Lower lobe of right lung (tissue), 2 donors: ENCODE data around the gene CACNA1A. TPM values are rescaled to one million over a fixed set of nuclear protein-coding genes. Genes with fewer than 3 reads are reported as not detected.

Source experiments
- ATAC-seq, 2 donors: fragments of 200-7000 bp; cut with Tn5 transposase; one replicate each; pipeline ENCODE4 v1.9.1; 2020 to 2022; ENCODE audit warnings: mild to moderate bottlenecking in 2 of 2, moderate library complexity in 2 of 2
- DNase-seq: peaks from one replicate; pipeline ENCODE4 v3.0.0-alpha.2; 2020
- H3K27ac ChIP-seq: fragments of 200-600 bp; one replicate; pipeline ENCODE4 v1.8.0; 2022
- H3K27me3 ChIP-seq: fragments of 200-600 bp; one replicate; pipeline ENCODE4 v1.8.0; 2022; ENCODE audit warnings: low read depth
- H3K36me3 ChIP-seq: fragments of 200-600 bp; one replicate; pipeline ENCODE4 v1.8.0; 2022; ENCODE audit warnings: mild to moderate bottlenecking
- H3K4me1 ChIP-seq: fragments of 200-600 bp; one replicate; pipeline ENCODE4 v1.8.0; 2022
- H3K4me3 ChIP-seq: fragments of 200-600 bp; one replicate; pipeline ENCODE4 v1.8.0; 2022; ENCODE audit warnings: mild to moderate bottlenecking
- H3K9me3 ChIP-seq: fragments of 200-600 bp; one replicate; pipeline ENCODE4 v1.8.0; 2022
- CTCF ChIP-seq: fragments of 200-600 bp; IDR thresholded peaks from one replicate; pipeline ENCODE4 v1.8.0; 2022; ENCODE audit warnings: antibody characterized with exemption, mild to moderate bottlenecking
- intact Hi-C: fragments of 100-400 bp; cut with DNase I; formaldehyde crosslinking; loops from one replicate; pipeline ENCODE4 v1.11.0; 2022
- total RNA-seq: library from RNA; stranded (reverse); fragmentation: NEBNext Ultra II Directional; extraction: Animal tissue kit (Norgen Biotek cat#: 25700); gene quantifications from one replicate; pipeline ENCODE4 v1.2.1, GENCODE V29; 2021
- donor health status: DM: no; HTN: yes; CAD: no; lungs with severe emphysema.

CACNA1A gene
- total RNA-seq, 1 donor from 2014 or later: 0.71 TPM

- no peak for ATAC-seq
- intact Hi-C loops: no loop called here
- no peaks in the 10 kb centered on the region for H3K4me1 ChIP-seq
Observed at GRCh38 chr19:13353625-13354024, 152.7 kb downstream of the CACNA1A start.

GRCh38 chr19:13350759-13351158, 155.5 kb downstream of the CACNA1A start:
- no peaks in the 10 kb centered on the region for H3K4me1 ChIP-seq
- intact Hi-C loops: no loop called here
- DNase-seq (no peak), ATAC-seq (no peak)
- no peak overlapping the region for H3K27ac ChIP-seq
- peaks cover 11% of the 10 kb centered on the region for H3K9me3 ChIP-seq
- no peak for TF ChIP-seq CTCF
- no peaks in the 10 kb centered on the region for H3K36me3 ChIP-seq
- H3K4me3 ChIP-seq: no peak overlapping the region
- H3K27me3 ChIP-seq: peaks cover 7% of the 10 kb centered on the region

More at GRCh38 chr19:13353625-13354024, 152.7 kb downstream of the CACNA1A start:
- DNase-seq: no peak
- peaks cover 12% of the 10 kb centered on the region for H3K27me3 ChIP-seq
- no peak overlapping the region for H3K4me3 ChIP-seq
- no peak overlapping the region for H3K27ac ChIP-seq
- peaks cover 11% of the 10 kb centered on the region for H3K9me3 ChIP-seq
- H3K36me3 ChIP-seq: no peaks in the 10 kb centered on the region
- no peak for TF ChIP-seq CTCF

- Histone ChIP-seq H3K27ac (no peak overlapping the region), H3K27me3 (peaks cover 7% of the 10 kb centered on the region), H3K9me3 (peaks cover 11% of the 10 kb centered on the region), H3K36me3 (no peaks in the 10 kb centered on the region), H3K4me1 (no peaks in the 10 kb centered on the region), H3K4me3 (no peak overlapping the region)
- DNase-seq (no peak), ATAC-seq (no peak)
- no peak for TF ChIP-seq CTCF
- intact Hi-C loops: no loop called here
Observed at GRCh38 chr19:13350072-13350471, 156.2 kb downstream of the CACNA1A start.

- intact Hi-C loops: no loop called here
- ATAC-seq (no peak), DNase-seq (no peak)
- Histone ChIP-seq H3K9me3 (peaks cover 11% of the 10 kb centered on the region), H3K27me3 (no peaks in the 10 kb centered on the region), H3K4me3 (no peak overlapping the region), H3K27ac (no peak overlapping the region), H3K36me3 (no peaks in the 10 kb centered on the region), H3K4me1 (no peaks in the 10 kb centered on the region)
- TF ChIP-seq CTCF: no peak
Observed at GRCh38 chr19:13347367-13347766, 158.9 kb downstream of the CACNA1A start.

- H3K9me3 ChIP-seq: no peaks in the 10 kb centered on the region
- no peak for ATAC-seq
- no peaks in the 10 kb centered on the region for H3K36me3 ChIP-seq
- peaks cover 4% of the 10 kb centered on the region for H3K27me3 ChIP-seq
- no peak overlapping the region for H3K27ac ChIP-seq
- H3K4me1 ChIP-seq: no peaks in the 10 kb centered on the region
- intact Hi-C loops: no loop called here
- TF ChIP-seq CTCF: no peak
- H3K4me3 ChIP-seq: no peak overlapping the region
- DNase-seq: no peak
Observed at GRCh38 chr19:13343514-13343913, 162.8 kb downstream of the CACNA1A start.

- intact Hi-C loops: no loop called here
- Histone ChIP-seq H3K36me3 (no peaks in the 10 kb centered on the region), H3K9me3 (no peaks in the 10 kb centered on the region), H3K27me3 (peaks cover 5% of the 10 kb centered on the region), H3K27ac (no peak overlapping the region), H3K4me1 (no peaks in the 10 kb centered on the region), H3K4me3 (no peak overlapping the region)
- ATAC-seq (no peak), DNase-seq (no peak)
- TF ChIP-seq CTCF: no peak
Observed at GRCh38 chr19:13342672-13343071, 163.6 kb downstream of the CACNA1A start.
